Lower leg skin (tissue), 4 donors: ENCODE data around the gene ASPRV1. TPM values are rescaled to one million over a fixed set of nuclear protein-coding genes. Genes with fewer than 3 reads are reported as not detected.
A peak's percentile ranks its signal among the peaks of the same experiment; 100 is the strongest.

Experiments
- DNase-seq, 2 donors: peaks; one replicate each; pipeline ENCODE4 v3.0.0-alpha.2; 2019; ENCODE audit warnings: low spot score in 2 of 2
- H3K4me3 ChIP-seq: fragments of 200-600 bp; sonication (generic); 2 replicates; pipeline ENCODE4 v1.5.1; 2017; ENCODE audit warnings: mild to moderate bottlenecking, low read depth; ENCODE audit not compliant: poor library complexity, severe bottlenecking
- CTCF ChIP-seq, 3 donors: fragments of 450-650 bp; IDR thresholded peaks; one replicate each; pipeline ENCODE4 v1.5.1; 2016; ENCODE audit warnings: antibody characterized with exemption in 3 of 3, mild to moderate bottlenecking in 3 of 3, moderate library complexity in 2 of 3
- POLR2A ChIP-seq, 2 donors: fragments of 450-650 bp; IDR thresholded peaks; one replicate each; pipeline ENCODE4 v1.6.1; 2016 to 2017; ENCODE audit warnings: antibody characterized with exemption in 2 of 2, mild to moderate bottlenecking in 1 of 2, moderate library complexity in 1 of 2
- WGBS, 2 donors: methylation state at CpG; one replicate each; pipeline ENCODE4 v1.1.5; 2018; 5-methylcytosine and 5-hydroxymethylcytosine counted together
- intact Hi-C: fragments of 100-400 bp; cut with DNase I; formaldehyde crosslinking; loops from one replicate; pipeline ENCODE4 v1.15.0; 2023; ENCODE audit warnings: low total_unique reads
- total RNA-seq, 4 donors: library from RNA; depleted of rRNA; stranded (reverse); fragments of >200 nt; gene quantifications; one replicate each; pipeline ENCODE4 v1.1.0, GENCODE V29; 2016

Gene ASPRV1
- total RNA-seq, 4 donors from 2014 or later, result 771 to 1,715 (median 955) TPM

DNA sequence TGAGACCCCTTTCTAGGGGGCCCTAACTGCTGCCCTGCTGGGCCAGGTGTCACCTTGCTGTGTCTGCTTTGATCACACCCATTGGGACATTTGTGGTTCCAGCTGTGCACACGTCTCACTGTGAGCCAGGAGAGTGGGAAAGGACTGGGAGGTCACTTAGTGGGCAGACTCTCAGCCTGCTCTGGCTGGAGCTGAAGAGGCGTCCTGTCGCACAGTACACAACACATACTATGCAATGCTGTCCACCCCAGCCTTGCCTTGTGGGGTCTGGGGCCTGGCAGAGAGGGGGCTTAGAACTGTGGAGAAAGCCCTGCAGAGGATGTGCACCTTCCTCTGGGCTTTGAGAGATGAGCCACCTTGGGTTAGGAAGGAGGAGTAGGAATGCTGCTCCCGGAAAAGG is 25.3 kb upstream of the ASPRV1 start:
- TF ChIP-seq POLR2A (IDR thresholded peaks at IDR 0.05) (no peak), CTCF (IDR thresholded peaks at IDR 0.05) (no peak)
- no peak overlapping the region for H3K4me3 ChIP-seq
- DNase-seq, result no peak
- intact Hi-C loops, result no loop called here
- WGBS, 2 donors, result 93 to 95% methylated on average over 4 of the region's 4 CpGs

DNA sequence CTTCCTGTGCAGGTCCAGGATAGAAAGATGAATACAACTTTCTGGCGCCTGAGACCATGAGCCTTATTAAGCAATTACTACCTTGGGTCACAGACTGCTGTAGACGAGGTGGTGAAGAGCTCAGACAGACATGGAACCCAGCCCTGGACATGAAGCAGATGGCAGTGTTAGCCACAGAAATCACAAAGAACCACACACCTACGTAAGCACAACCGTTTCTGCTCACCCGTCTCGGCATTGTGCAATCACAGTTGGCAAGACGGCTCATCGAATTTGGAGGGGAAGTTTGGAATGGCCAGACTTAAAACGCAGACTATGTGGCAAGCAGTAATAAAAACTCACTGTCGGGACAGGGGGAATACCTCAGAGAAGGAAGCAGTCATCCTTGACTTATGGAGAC is 24.3 kb upstream of the ASPRV1 start:
- no peak for TF ChIP-seq POLR2A (IDR thresholded peaks at IDR 0.05)
- TF ChIP-seq CTCF (IDR thresholded peaks at IDR 0.05), result no peak
- WGBS, 2 donors, result 68 to 76% methylated on average over 10 of the region's 10 CpGs
- intact Hi-C loops, result no loop called here
- no peak overlapping the region for H3K4me3 ChIP-seq
- DNase-seq, result peak in 1 of 2 donors; percentile 51

- H3K4me3 ChIP-seq, result no peak overlapping the region
- 97% methylated on average over 3 of the region's 3 CpGs for WGBS, 2 donors
- no peak for DNase-seq
- intact Hi-C loops, result no loop called here
- no peak for TF ChIP-seq CTCF (IDR thresholded peaks at IDR 0.05)
- no peak for TF ChIP-seq POLR2A (IDR thresholded peaks at IDR 0.05)
Measured at GRCh38 chr2:69985216-69985615, 23.8 kb upstream of the ASPRV1 start.

DNA sequence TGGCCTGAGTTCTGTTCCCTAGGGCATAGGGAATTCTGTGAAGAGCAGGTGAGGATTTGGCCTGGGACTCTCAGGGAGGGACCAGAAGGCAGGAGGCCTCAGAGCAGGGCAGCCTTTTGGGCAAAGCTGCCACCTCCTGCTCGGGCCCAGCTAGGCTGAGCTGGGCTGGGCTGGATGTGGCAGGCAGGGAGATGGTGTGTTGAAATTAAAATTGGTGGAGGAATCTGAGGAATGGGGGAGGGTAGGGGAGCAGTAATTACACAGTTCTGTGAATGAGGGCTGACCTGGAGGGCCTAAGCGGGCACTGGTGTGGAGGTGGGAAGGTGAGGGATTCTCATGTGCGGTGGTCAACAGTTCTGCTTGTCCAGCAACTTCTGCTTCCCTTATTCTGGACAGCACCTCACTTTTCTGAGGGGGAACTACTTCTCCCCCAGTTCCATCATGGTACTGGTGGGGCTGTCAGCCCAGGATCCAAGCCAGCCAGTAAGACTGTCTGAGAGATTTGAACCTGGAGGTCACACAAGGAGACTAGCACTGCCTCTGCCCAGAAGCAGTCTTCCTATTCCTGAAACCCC is 22.0 kb upstream of the ASPRV1 start:
- intact Hi-C loops, result no loop called here
- WGBS, 2 donors, result 86% methylated on average over 3 of the region's 3 CpGs
- no peak for DNase-seq
- no peak for TF ChIP-seq CTCF (IDR thresholded peaks at IDR 0.05)
- TF ChIP-seq POLR2A (IDR thresholded peaks at IDR 0.05), result no peak
- no peak overlapping the region for H3K4me3 ChIP-seq

DNA sequence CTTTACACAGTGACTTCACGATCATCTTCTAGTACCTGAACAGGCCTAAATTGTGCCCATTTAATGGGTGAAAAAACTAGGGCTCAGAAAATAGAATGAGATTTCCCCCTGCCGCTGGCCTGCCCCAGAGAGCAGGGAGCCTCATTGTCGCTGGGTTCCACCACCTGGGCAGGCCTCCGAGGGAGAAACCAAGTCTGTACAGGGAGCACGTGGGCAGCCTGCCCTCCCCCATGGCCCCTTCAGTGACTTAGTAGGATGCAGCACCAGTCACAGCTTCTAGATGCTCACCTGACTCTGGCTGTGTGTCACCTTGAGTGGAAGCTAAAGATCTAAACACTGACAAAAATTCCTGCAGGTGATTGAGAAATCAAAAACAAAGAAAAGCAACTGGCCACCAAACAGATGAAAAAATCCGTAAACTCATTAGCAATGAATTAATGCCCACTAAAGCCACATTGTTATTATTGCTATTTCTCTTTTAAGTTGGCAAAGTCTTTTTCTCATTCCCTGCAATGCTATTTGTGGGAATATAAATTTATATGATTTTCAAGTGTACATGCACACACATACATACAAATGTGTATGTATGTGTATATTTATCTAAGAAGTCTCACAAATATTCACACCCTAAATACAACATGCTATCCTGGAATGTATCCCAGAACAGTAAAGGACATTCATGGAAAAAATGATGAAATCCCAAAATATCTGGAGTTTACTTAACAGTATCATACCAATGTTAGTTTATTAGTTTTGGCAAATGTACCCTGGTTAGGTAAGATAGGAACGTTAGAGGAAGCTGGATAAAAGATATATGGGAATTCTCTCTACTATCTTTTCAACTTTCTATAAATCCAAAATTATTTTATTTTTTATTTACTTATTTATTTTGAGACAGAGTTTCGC is 18.7 kb upstream of the ASPRV1 start:
- WGBS, 2 donors, result 84 to 87% methylated on average over 8 of the region's 8 CpGs
- DNase-seq, result no peak
- no peak overlapping the region for H3K4me3 ChIP-seq
- TF ChIP-seq CTCF (IDR thresholded peaks at IDR 0.05), result no peak
- no peak for TF ChIP-seq POLR2A (IDR thresholded peaks at IDR 0.05)
- intact Hi-C loops, result no loop called here
